HCT116 (cell line): ENCODE results near the gene ERMARD. TPM values are rescaled to one million over a fixed set of nuclear protein-coding genes. Genes with fewer than 3 reads are reported as not detected.

ENCODE experiments used
- ATAC-seq: fragments of 200-7000 bp; cut with Tn5 transposase; 2 replicates; pipeline ENCODE4 v1.9.1; 2020; ENCODE audit warnings: mild to moderate bottlenecking, moderate library complexity
- BruUV-seq: library from RNA; stranded (reverse); fragments of 400-500 nt; replicated peaks from 2 replicates; lab custom pipeline; 2021; lab: Mats Ljungman, UMichigan
- CTCF ChIA-PET: fragments of 300-600 bp; sonication (Branson Sonifier 250); formaldehyde crosslinking; loops from one replicate; lab custom pipeline; 2021; ENCODE audit warnings: antibody characterized with exemption; lab: Charles Lee
- POLR2A ChIA-PET: fragments of 300-600, 350-600 bp; sonication (Branson Sonifier 250); formaldehyde crosslinking; loops from one replicate; lab custom pipeline; 2021; ENCODE audit warnings: antibody characterized with exemption; lab: Charles Lee
- RAD21 ChIA-PET, 2 experiments: fragments of 300-600 bp; sonication (Branson Sonifier 250); formaldehyde crosslinking; loops; one replicate each; lab custom pipeline; 2023; ENCODE audit warnings: low total read pairs in 2 of 2; ENCODE audit not compliant: uncharacterized antibody in 2 of 2, unreplicated experiment in 2 of 2, low non-redundant PET in 1 of 2; lab: Charles Lee
- DNase-seq: peaks from one replicate; pipeline ENCODE4 v3.0.0-alpha.2; 2010; ENCODE audit warnings: low read depth, low spot score
- H2AFZ ChIP-seq: fragments of 200-600 bp; shearing (Covaris generic), sonication (generic); 2 replicates; pipeline ENCODE4 v1.6.1; 2017; ENCODE audit warnings: low read depth, mixed run types, mixed read lengths, antibody characterized with exemption, low read length; ENCODE audit not compliant: poor library complexity, severe bottlenecking
- H3K27ac ChIP-seq: 2 replicates; pipeline ENCODE4 v1.5.1; 2012; ENCODE audit warnings: low read depth, low read length
- H3K27me3 ChIP-seq: fragments of 200-600 bp; sonication (generic); 2 replicates; pipeline ENCODE4 v1.6.1; 2016; ENCODE audit warnings: mixed run types, low read length, mixed read lengths; ENCODE audit not compliant: insufficient read depth
- H3K36me3 ChIP-seq, 2 experiments: fragments of 200-500 bp in 1 of 2; fragments of 200-600 bp in 1 of 2; sonication (Bioruptor generic) in 1 of 2; sonication (generic) in 1 of 2; 2 replicates each; pipeline versions ENCODE4 v1.5.1 to v1.6.1; 2014 to 2016; ENCODE audit warnings: low read length in 2 of 2, inconsistent platforms in 1 of 2, mixed read lengths in 1 of 2, mixed run types in 1 of 2; ENCODE audit not compliant: insufficient read depth in 2 of 2, control insufficient read depth in 1 of 2
- H3K4me1 ChIP-seq, 2 experiments: fragments of 200-600 bp in 1 of 2; sonication (generic) in 1 of 2; 2 replicates each; pipeline versions ENCODE4 v1.5.1 to v1.6.1; 2012 to 2017; ENCODE audit warnings: low read length in 2 of 2, inconsistent platforms in 1 of 2, mild to moderate bottlenecking in 1 of 2, mixed read lengths in 1 of 2, mixed run types in 1 of 2, moderate library complexity in 1 of 2; ENCODE audit not compliant: insufficient read depth in 2 of 2, control insufficient read depth in 1 of 2
- H3K4me2 ChIP-seq: fragments of 200-600 bp; sonication (generic); 2 replicates; pipeline ENCODE4 v1.6.1; 2017; ENCODE audit warnings: mixed run types, low read length, mixed read lengths
- H3K4me3 ChIP-seq, 2 experiments: fragments of 200-600 bp in 1 of 2; sonication (generic) in 1 of 2; replicated peaks in 1 of 2; 2 replicates each; pipeline ENCODE4 v1.5.1; 2011 to 2016; ENCODE audit warnings: low read length in 2 of 2, control low read depth in 1 of 2, low read depth in 1 of 2, mild to moderate bottlenecking in 1 of 2, mixed read lengths in 1 of 2, mixed run types in 1 of 2
- H3K79me2 ChIP-seq: fragments of 200-600 bp; sonication (generic); 2 replicates; pipeline ENCODE4 v1.6.1; 2017; ENCODE audit warnings: mild to moderate bottlenecking, mixed run types, low read length, moderate library complexity, mixed read lengths; ENCODE audit not compliant: insufficient read depth
- H3K9ac ChIP-seq: fragments of 200-600 bp; sonication (generic); 2 replicates; pipeline ENCODE4 v1.6.1; 2016; ENCODE audit warnings: low read length, mixed read lengths
- H3K9me2 ChIP-seq: fragments of 200-600 bp; sonication (generic), shearing (Covaris generic); 2 replicates; pipeline ENCODE4 v1.6.1; 2017; ENCODE audit warnings: mixed run types, mild to moderate bottlenecking, moderate library complexity; ENCODE audit not compliant: insufficient read depth
- H3K9me3 ChIP-seq, 2 experiments: fragments of 200-500 bp in 1 of 2; fragments of 200-600 bp in 1 of 2; sonication (Bioruptor generic) in 1 of 2; sonication (generic) in 1 of 2; 2 replicates each; pipeline ENCODE4 v1.6.1; 2014 to 2017; ENCODE audit warnings: low read length in 2 of 2, mixed read lengths in 2 of 2, inconsistent platforms in 1 of 2, low read depth in 1 of 2, mild to moderate bottlenecking in 1 of 2, mixed run types in 1 of 2, moderate library complexity in 1 of 2; ENCODE audit not compliant: control insufficient read depth in 1 of 2, insufficient read depth in 1 of 2
- H4K20me1 ChIP-seq: fragments of 200-600 bp; sonication (generic), shearing (Covaris generic); 2 replicates; pipeline ENCODE4 v1.6.1; 2017; ENCODE audit warnings: mixed run types, mild to moderate bottlenecking, moderate library complexity; ENCODE audit not compliant: insufficient read depth
- CEBPB ChIP-seq: IDR thresholded peaks from 2 replicates; pipeline ENCODE4 v1.6.1; 2012; ENCODE audit warnings: low read depth
- EZH2phosphoT487 ChIP-seq: fragments of 200-600 bp; IDR thresholded peaks from 2 replicates; pipeline ENCODE4 v1.6.1; 2018; ENCODE audit warnings: antibody characterized with exemption, borderline replicate concordance
- FOSL1 ChIP-seq: IDR thresholded peaks from 2 replicates; pipeline ENCODE4 v1.6.1; 2012; ENCODE audit warnings: low read depth
- MAX ChIP-seq: IDR thresholded peaks from 2 replicates; pipeline ENCODE4 v1.6.1; 2012
- POLR2A ChIP-seq: IDR thresholded peaks from 2 replicates; pipeline ENCODE4 v1.7.0; 2011; ENCODE audit warnings: borderline replicate concordance; ENCODE audit not compliant: insufficient read depth, insufficient read length; ENCODE audit errors: extremely low read depth
- RAD21 ChIP-seq: IDR thresholded peaks from 2 replicates; pipeline ENCODE4 v1.6.1; 2012; ENCODE audit warnings: low read depth, mild to moderate bottlenecking
- SP1 ChIP-seq: IDR thresholded peaks from 2 replicates; pipeline ENCODE4 v1.6.1; 2012; ENCODE audit warnings: low read depth
- SRF ChIP-seq: IDR thresholded peaks from 2 replicates; pipeline ENCODE4 v1.6.1; 2012; ENCODE audit warnings: low read depth
- intact Hi-C: fragments of 100-400 bp; cut with micrococcal nuclease; formaldehyde crosslinking; loops from 2 replicates; pipeline ENCODE4 v1.10.0; 2022
- total RNA-seq: library from RNA; stranded (reverse); gene quantifications from one replicate; pipeline ENCODE4 v1.2.1, GENCODE V29; 2021; ENCODE audit not compliant: unreplicated experiment

Gene ERMARD
- total RNA-seq, 1 experiment from 2014 or later, result 24.7 TPM

- ATAC-seq (no peak), DNase-seq (no peak)
- Histone ChIP-seq H3K4me3 (no peak overlapping the region), H3K36me3 (no peaks in the 10 kb centered on the region; a peak in 1 of 4 replicates), H3K4me1 (no peaks in the 10 kb centered on the region), H3K27ac (no peak overlapping the region), H2AFZ (no peak overlapping the region), H3K9ac (no peak overlapping the region), H3K27me3 (no peaks in the 10 kb centered on the region), H3K9me2 (no peaks in the 10 kb centered on the region), H4K20me1 (no peaks in the 10 kb centered on the region), H3K79me2 (no peaks in the 10 kb centered on the region), H3K4me2 (no peak overlapping the region), H3K9me3 (no peaks in the 10 kb centered on the region)
- CTCF ChIA-PET, result no interaction called here
- POLR2A ChIA-PET, result no interaction called here
- BruUV-seq, result no TSS peak
- intact Hi-C loops, result no loop called here
- RAD21 ChIA-PET, result no interaction called here
- TF ChIP-seq POLR2A (no peak), FOSL1 (no peak), SRF (no peak), RAD21 (no peak), SP1 (no peak), CEBPB (no peak), MAX (no peak)
These were observed 27.8 kb downstream of the ERMARD start for GRCh38 chr6:169779092-169779815.

GRCh38 chr6:169779896-169780295, 28.5 kb downstream of the ERMARD start:
- no peaks in the 10 kb centered on the region for H3K9me3 ChIP-seq
- H3K4me1 ChIP-seq, result no peaks in the 10 kb centered on the region
- no peak overlapping the region for H3K9ac ChIP-seq
- ChIA-PET POLR2A (no interaction called here), RAD21 (no interaction called here), CTCF (no interaction called here)
- H3K9me2 ChIP-seq, result no peaks in the 10 kb centered on the region
- H2AFZ ChIP-seq, result no peak overlapping the region
- H3K27me3 ChIP-seq, result no peaks in the 10 kb centered on the region
- no peaks in the 10 kb centered on the region for H4K20me1 ChIP-seq
- no peaks in the 10 kb centered on the region for H3K79me2 ChIP-seq
- ATAC-seq, result no peak
- no peak overlapping the region for H3K4me3 ChIP-seq
- no peak for DNase-seq
- intact Hi-C loops, result no loop called here
- H3K4me2 ChIP-seq, result no peak overlapping the region
- H3K36me3 ChIP-seq, result no peaks in the 10 kb centered on the region; a peak in 1 of 4 replicates
- BruUV-seq, result no TSS peak
- TF ChIP-seq EZH2phosphoT487, result no peak
- H3K27ac ChIP-seq, result no peak overlapping the region
